Activated CD4-positive, alpha-beta T cell treated with anti-CD3 and anti-CD28 coated beads, Interleukin-2, amount 50 U/mL, for 1 hour (primary cell): ENCODE measurements around the gene MPC1L.

Experiments
- DNase-seq: peaks from one replicate; pipeline ENCODE4 v3.0.0-alpha.2; 2020

Gene MPC1L

DNA sequence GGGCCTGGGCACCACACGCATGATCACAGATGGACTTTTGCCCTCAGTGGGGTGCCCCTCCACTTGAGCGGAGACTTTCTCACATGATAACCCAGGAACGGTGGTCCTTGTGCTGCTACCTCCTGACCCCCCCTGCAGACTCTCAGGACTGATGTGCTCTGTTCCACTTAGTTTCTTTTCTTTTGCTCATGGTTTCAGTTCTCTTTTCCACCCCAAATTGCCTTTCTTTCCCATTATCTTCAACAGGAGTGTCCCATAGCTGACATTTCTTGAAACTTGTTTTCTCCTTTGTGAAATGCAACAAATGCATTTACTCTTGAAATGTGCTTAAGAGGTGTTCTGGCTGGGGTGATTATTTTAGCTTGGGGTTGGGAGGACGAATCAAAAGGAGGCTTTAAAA, 9.0 kb downstream of the MPC1L start:
- no peak for DNase-seq

DNA sequence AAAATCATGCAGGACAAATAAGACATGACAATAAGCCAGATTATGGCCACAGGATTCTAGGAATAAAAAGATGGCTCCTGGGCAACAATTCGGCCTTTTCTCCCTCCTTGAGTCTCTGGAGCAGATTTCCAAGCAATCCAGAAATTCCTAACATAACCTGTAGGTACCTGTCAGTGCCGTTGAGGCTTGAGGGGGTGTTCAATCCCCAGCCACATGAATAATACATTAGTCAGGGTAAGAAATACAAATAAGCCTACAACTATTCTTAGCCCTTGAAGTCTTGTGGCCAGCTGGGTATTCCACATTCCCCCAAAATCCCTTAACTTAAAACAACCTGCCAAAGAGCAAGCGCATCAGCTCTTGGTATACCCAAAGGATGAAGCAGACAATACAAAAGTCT, 14.5 kb downstream of the MPC1L start:
- DNase-seq, result no peak

DNA sequence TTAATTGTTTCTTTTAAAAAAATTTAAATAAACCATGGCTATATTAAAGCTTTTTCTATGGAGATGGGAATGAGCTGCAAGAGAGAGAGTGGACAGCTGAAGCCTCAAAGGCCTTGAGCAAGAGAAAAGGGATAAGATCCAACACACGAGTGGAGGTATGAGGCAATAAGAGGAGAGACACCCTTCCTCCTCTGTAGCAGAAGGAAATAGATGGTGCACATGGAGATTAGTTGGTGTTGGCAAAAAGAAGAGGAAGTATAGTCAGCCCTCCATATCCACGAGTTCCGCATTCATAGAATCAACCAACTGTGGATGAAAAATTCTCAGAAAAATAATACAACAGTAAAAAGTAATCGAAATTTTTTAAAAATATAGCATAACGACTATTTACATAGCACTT, 20.9 kb downstream of the MPC1L start:
- DNase-seq, result no peak

- peak; percentile 9 for DNase-seq
Measured at GRCh38 chrX:40644821-40645358, 21.7 kb downstream of the MPC1L start.

DNA sequence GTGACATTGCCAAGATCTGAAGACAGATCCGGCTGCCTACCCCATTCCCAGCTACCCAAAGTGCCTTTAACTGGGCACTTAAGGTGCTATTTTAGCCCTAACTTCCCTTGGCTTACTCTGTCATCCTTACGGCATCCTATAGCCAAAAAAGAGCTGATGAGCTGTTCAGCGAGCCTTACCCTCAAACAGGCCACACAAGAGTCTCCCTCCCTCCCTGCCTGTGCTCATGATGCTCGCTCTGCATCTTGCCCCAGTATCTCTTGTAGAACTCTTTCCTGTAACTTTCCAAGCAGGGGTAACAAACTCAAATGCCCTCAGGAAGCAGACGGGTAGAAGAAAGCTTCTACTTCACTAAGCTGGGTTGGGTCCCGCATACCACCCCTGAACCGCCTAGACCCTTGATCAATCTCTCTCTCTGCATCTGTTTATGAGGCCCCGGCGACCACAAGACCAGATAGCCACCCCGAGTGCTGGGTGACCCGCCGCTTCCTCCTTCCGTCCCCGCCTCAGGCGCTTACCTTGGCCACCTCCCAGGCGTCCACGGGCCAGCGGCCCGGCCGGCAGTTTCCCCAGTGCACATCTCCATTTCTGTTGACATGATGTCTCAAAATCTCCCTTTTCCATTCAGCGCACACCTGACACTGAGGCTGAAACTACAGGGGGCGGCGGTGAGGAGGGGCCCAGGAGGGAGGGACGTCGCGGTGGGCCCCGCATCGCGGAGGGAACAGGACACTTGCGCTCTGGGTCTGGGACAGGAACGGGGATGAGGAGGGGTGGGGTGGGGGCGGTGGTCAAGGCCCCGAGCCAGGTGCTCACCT, 23.5 kb downstream of the MPC1L start:
- DNase-seq, result peak; percentile 9

GRCh38 chrX:40647307-40648197, 24.3 kb downstream of the MPC1L start, which contains the start of gene CXorf38:
Gene CXorf38, minus strand, starts transcription at chrX:40647561. Its CDS starts 41 bp downstream, at chrX:40647520.
- DNase-seq, result peak; percentile 89

GRCh38 chrX:40651620-40652223, 28.5 kb downstream of the MPC1L start:
- peak; percentile 69 for DNase-seq

DNA sequence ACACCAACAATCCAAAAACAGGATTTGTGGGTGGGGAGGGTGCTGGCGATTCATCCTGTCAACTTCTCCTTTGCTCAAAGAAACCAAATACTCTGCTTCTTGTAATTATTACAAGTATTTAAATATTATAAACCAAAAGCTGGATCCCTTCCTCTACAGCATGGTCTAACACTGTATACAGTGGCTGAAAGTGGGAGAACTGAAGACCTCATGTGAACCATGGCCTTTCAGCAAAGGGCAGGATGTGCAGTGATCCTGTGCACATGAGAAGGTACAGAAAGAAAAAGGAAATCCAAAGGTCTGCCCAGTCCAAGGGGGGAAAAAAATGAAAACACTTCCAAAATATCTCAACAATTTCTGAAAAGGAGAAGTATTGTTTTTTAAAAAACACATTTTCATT, 29.4 kb downstream of the MPC1L start:
- no peak for DNase-seq

- DNase-seq, result no peak
Measured at GRCh38 chrX:40653535-40653934, 30.3 kb downstream of the MPC1L start.

GRCh38 chrX:40660381-40660780, 37.2 kb downstream of the MPC1L start:
- DNase-seq, result no peak

GRCh38 chrX:40661489-40661888, 38.3 kb downstream of the MPC1L start:
- no peak for DNase-seq

GRCh38 chrX:40663078-40663740, 40.0 kb downstream of the MPC1L start:
- DNase-seq, result no peak

- DNase-seq, result no peak
Measured at GRCh38 chrX:40663880-40664630, 40.8 kb downstream of the MPC1L start.

- no peak for DNase-seq
Measured at GRCh38 chrX:40671126-40671525, 47.9 kb downstream of the MPC1L start.
